K562 (cell line): Measurements from ENCODE around the gene HPN. TPM values are rescaled to one million over a fixed set of nuclear protein-coding genes. Genes with fewer than 3 reads are reported as not detected.
A peak's percentile ranks its signal among the peaks of the same experiment; 100 is the strongest.

ENCODE experiments used
- ARID1B ChIP-seq: fragments of 450-650 bp; IDR thresholded peaks from 2 replicates; pipeline ENCODE4 v1.6.1; 2016; ENCODE audit warnings: antibody characterized with exemption, mild to moderate bottlenecking, inconsistent platforms
- CBX3 ChIP-seq, 2 experiments: IDR thresholded peaks; 1 replicate in 1 of 2; 2 replicates in 1 of 2; pipeline ENCODE4 v1.6.1; 2012; ENCODE audit warnings: inconsistent platforms in 2 of 2, low read length in 2 of 2, borderline replicate concordance in 1 of 2, control low read depth in 1 of 2
- CBX5 ChIP-seq: IDR thresholded peaks from 2 replicates; pipeline ENCODE4 v1.6.1; 2014; ENCODE audit warnings: low read depth, borderline replicate concordance
- CXXC5 ChIP-seq: fragments of 250-450 bp; sonication (Bioruptor Pico); IDR thresholded peaks from 2 replicates; pipeline ENCODE4 v1.8.0; 2022; ENCODE audit warnings: inconsistent platforms, mild to moderate bottlenecking, moderate library complexity
- DACH1 ChIP-seq: fragments of 450-650 bp; IDR thresholded peaks from 2 replicates; pipeline ENCODE4 v1.6.1; 2018; ENCODE audit not compliant: partially characterized antibody
- GATAD2A ChIP-seq: fragments of 450-650 bp; IDR thresholded peaks from 2 replicates; pipeline ENCODE4 v1.6.1; 2017
- MCM3 ChIP-seq: fragments of 450-650 bp; IDR thresholded peaks from 2 replicates; pipeline ENCODE4 v1.6.1; 2016
- MIER1 ChIP-seq: fragments of 450-650 bp; IDR thresholded peaks from 2 replicates; pipeline ENCODE4 v1.6.1; 2016; ENCODE audit warnings: antibody characterized with exemption, mild to moderate bottlenecking, low read depth
- MYBL2 ChIP-seq, 2 experiments: fragments of 450-650 bp in 1 of 2; sonication (generic) in 1 of 2; formaldehyde crosslinking in 1 of 2; IDR thresholded peaks; 2 replicates each; pipeline versions ENCODE4 v1.6.1 to v1.8.1; 2017 to 2022; ENCODE audit warnings: borderline replicate concordance in 1 of 2, inconsistent platforms in 1 of 2, low read depth in 1 of 2, mild to moderate bottlenecking in 1 of 2, missing genetic modification reagents in 1 of 2, moderate library complexity in 1 of 2
- NBN ChIP-seq: fragments of 450-650 bp; IDR thresholded peaks from 2 replicates; pipeline ENCODE4 v1.6.1; 2016; ENCODE audit warnings: low read depth, mild to moderate bottlenecking
- NFXL1 ChIP-seq: fragments of 450-650 bp; formaldehyde crosslinking; IDR thresholded peaks from 2 replicates; pipeline ENCODE4 v1.4.0; 2021; ENCODE audit warnings: mild to moderate bottlenecking
- RBFOX2 ChIP-seq: fragments of 200-400 bp; formaldehyde crosslinking; IDR thresholded peaks from 2 replicates; pipeline ENCODE4 v1.6.1; 2017; ENCODE audit warnings: low read depth, mild to moderate bottlenecking, low read length, moderate library complexity
- SOX6 ChIP-seq: fragments of 450-650 bp; IDR thresholded peaks from 2 replicates; pipeline ENCODE4 v1.6.1; 2014; ENCODE audit warnings: mild to moderate bottlenecking
- STAT5A ChIP-seq: IDR thresholded peaks from 2 replicates; pipeline ENCODE4 v1.6.1; 2012; ENCODE audit warnings: low read length, inconsistent platforms, borderline replicate concordance
- TEAD4 ChIP-seq, 2 experiments: sonication (generic) in 1 of 2; formaldehyde crosslinking in 1 of 2; IDR thresholded peaks; 2 replicates each; pipeline versions ENCODE4 v1.6.1 to v1.8.0; 2012 to 2022; ENCODE audit warnings: borderline replicate concordance in 1 of 2, inconsistent platforms in 1 of 2, low read length in 1 of 2, mild to moderate bottlenecking in 1 of 2, missing genetic modification reagents in 1 of 2
- TGIF2 ChIP-seq: sonication (generic); formaldehyde crosslinking; IDR thresholded peaks from 2 replicates; pipeline ENCODE4 v1.8.1; 2022; ENCODE audit warnings: mild to moderate bottlenecking, missing genetic modification reagents, moderate library complexity
- ZNF12 ChIP-seq: sonication (generic); formaldehyde crosslinking; IDR thresholded peaks from 2 replicates; pipeline ENCODE4 v1.4.0; 2020; ENCODE audit warnings: mild to moderate bottlenecking, missing genetic modification reagents
- ZNF263 ChIP-seq: sonication (generic); formaldehyde crosslinking; IDR thresholded peaks from 2 replicates; pipeline ENCODE4 v1.8.0; 2022; ENCODE audit warnings: mild to moderate bottlenecking, missing genetic modification reagents, borderline replicate concordance
- polyA plus RNA-seq, 8 experiments: library from polyadenylated mRNA; depleted of rRNA in 4 of 8; stranded (reverse) in 5 of 8; unstranded in 3 of 8; fragments of >200 nt; fragmentation: Nextera tagmentation in 2 of 8; fragmentation: Illumina TruSeq in 1 of 8; extraction: Ambion mirVana in 2 of 8; extraction: Trizol in 1 of 8; gene quantifications; 2 replicates each; pipeline versions ENCODE4 v1.2.1 to v1.2.3, GENCODE V29; 2011 to 2014; ENCODE audit warnings: inconsistent platforms in 1 of 8, missing spikeins in 1 of 8
- total RNA-seq, 7 experiments: library from RNA; depleted of rRNA in 6 of 7; stranded (reverse); fragments of >200 nt in 6 of 7; fragmentation: Illumina TruSeq in 2 of 7; extraction: Trizol in 2 of 7; gene quantifications; 2 replicates each; pipeline versions ENCODE4 v1.2.1 to v1.2.3, GENCODE V29; 2011 to 2021; ENCODE audit warnings: low replicate concordance in 1 of 7
- TF ChIP-seq, protein P1 (sequence below): IDR thresholded peaks from 2 replicates; pipeline ENCODE4 v1.6.1; 2011; ENCODE audit warnings: borderline replicate concordance, low read depth, mild to moderate bottlenecking, moderate library complexity, low read length; ENCODE audit not compliant: insufficient read depth, poor library complexity, severe bottlenecking
- TF ChIP-seq, protein P2 (sequence below): sonication (generic); formaldehyde crosslinking; IDR thresholded peaks from 2 replicates; pipeline ENCODE4 v1.8.0; 2022; ENCODE audit warnings: mild to moderate bottlenecking, missing genetic modification reagents

The HPN gene
- total and polyA plus RNA-seq, 9 of the 15 experiments (the other 6 are each of a cell fraction or from before 2014, with no cell fraction given): 0.10 to 0.20 TPM; not detected in 7

DNA sequence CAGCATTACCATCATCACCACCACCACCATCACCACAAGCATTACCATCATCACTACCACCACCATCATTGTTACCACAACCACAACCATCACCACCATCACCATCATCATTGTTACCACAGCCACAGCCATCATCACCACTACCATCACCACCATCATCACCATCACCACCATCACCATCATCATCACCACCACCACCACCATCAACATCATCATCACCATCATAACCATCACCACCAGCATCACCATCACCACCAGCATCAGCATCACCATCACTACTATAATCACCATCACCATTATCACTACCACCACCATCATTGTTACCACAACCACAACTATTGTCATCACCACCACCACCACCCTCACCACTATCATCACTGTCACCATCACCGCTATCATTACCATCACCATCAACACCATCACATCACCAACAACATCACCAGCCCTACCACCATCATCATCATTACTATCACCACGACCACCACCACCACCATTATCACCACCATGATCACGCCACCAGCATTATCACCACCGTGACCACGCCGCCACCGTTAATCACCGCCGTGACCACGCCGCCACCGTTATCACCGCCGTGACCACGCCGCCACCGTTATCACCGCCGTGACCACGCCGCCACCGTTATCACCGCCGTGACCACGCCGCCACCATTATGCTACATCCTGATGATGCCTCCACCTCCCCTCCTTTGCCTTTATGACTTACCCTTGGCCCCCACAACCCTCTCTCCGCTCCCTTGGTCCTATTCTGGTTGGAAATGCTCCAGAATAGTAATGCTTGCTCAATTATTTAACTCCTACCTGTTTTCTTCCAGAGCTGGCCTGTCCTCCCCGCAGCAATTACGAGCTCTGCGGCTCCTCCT, 64.1 kb downstream of the HPN start (continued):
- TF ChIP-seq ARID1B (peak; percentile 35), GATAD2A (0 out of 2 replicates have a peak, but pooled peaks have one; percentile 67), TGIF2 (CRISPR knock-in tag) (no peak), NBN (no peak), CXXC5 (CRISPR knock-in tag) (0 out of 2 replicates have a peak, but pooled peaks have one; percentile 14), MIER1 (0 out of 2 replicates have a peak, but pooled peaks have one; percentile 25), ZNF263 (0 out of 2 replicates have a peak, but pooled peaks have one; percentile 29), MCM3 (no peak; the same call in 1 of the 2 replicates), RBFOX2 (0 out of 2 replicates have a peak, but pooled peaks have one; percentile 18), NFXL1 (CRISPR knock-in tag) (no peak), TEAD4 (IDR thresholded peaks at IDR 0.05; ENCODE audit: low read length) (no peak), TEAD4 (CRISPR knock-in tag; IDR thresholded peaks at IDR 0.05; ENCODE audit: borderline replicate concordance) (no peak), SOX6 (peak; percentile 45; the same call in 1 of the 2 replicates), MYBL2 (IDR thresholded peaks at IDR 0.05; ENCODE audit: low read depth) (peak; percentile 30; the same call in 1 of the 2 replicates), MYBL2 (CRISPR knock-in tag; IDR thresholded peaks at IDR 0.05; ENCODE audit: borderline replicate concordance) (no peak), CBX3 (IDR thresholded peaks at IDR 0.05; ENCODE audit: borderline replicate concordance in 1 of 2, low read length in 2 of 2) (no peak), ZNF12 (CRISPR knock-in tag) (peak; percentile 16; the same call in 1 of the 2 replicates), CBX5 (no peak), DACH1 (no peak), STAT5A (no peak)
- TF ChIP-seq, protein P1, sequence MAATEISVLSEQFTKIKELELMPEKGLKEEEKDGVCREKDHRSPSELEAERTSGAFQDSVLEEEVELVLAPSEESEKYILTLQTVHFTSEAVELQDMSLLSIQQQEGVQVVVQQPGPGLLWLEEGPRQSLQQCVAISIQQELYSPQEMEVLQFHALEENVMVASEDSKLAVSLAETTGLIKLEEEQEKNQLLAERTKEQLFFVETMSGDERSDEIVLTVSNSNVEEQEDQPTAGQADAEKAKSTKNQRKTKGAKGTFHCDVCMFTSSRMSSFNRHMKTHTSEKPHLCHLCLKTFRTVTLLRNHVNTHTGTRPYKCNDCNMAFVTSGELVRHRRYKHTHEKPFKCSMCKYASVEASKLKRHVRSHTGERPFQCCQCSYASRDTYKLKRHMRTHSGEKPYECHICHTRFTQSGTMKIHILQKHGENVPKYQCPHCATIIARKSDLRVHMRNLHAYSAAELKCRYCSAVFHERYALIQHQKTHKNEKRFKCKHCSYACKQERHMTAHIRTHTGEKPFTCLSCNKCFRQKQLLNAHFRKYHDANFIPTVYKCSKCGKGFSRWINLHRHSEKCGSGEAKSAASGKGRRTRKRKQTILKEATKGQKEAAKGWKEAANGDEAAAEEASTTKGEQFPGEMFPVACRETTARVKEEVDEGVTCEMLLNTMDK: no peak
- TF ChIP-seq, protein P2, sequence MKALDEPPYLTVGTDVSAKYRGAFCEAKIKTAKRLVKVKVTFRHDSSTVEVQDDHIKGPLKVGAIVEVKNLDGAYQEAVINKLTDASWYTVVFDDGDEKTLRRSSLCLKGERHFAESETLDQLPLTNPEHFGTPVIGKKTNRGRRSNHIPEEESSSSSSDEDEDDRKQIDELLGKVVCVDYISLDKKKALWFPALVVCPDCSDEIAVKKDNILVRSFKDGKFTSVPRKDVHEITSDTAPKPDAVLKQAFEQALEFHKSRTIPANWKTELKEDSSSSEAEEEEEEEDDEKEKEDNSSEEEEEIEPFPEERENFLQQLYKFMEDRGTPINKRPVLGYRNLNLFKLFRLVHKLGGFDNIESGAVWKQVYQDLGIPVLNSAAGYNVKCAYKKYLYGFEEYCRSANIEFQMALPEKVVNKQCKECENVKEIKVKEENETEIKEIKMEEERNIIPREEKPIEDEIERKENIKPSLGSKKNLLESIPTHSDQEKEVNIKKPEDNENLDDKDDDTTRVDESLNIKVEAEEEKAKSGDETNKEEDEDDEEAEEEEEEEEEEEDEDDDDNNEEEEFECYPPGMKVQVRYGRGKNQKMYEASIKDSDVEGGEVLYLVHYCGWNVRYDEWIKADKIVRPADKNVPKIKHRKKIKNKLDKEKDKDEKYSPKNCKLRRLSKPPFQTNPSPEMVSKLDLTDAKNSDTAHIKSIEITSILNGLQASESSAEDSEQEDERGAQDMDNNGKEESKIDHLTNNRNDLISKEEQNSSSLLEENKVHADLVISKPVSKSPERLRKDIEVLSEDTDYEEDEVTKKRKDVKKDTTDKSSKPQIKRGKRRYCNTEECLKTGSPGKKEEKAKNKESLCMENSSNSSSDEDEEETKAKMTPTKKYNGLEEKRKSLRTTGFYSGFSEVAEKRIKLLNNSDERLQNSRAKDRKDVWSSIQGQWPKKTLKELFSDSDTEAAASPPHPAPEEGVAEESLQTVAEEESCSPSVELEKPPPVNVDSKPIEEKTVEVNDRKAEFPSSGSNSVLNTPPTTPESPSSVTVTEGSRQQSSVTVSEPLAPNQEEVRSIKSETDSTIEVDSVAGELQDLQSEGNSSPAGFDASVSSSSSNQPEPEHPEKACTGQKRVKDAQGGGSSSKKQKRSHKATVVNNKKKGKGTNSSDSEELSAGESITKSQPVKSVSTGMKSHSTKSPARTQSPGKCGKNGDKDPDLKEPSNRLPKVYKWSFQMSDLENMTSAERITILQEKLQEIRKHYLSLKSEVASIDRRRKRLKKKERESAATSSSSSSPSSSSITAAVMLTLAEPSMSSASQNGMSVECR (CRISPR knock-in tag): 0 out of 2 replicates have a peak, but pooled peaks have one; percentile 20
